K562 (cell line): ENCODE results near the gene FCHO1. TPM values are rescaled to one million over a fixed set of nuclear protein-coding genes. Genes with fewer than 3 reads are reported as not detected.

ENCODE experiments used
- HDAC1 ChIP-seq, 2 experiments: fragments of 450-650 bp; IDR thresholded peaks; 2 replicates each; pipeline ENCODE4 v1.6.1; 2016 to 2017; ENCODE audit warnings: inconsistent platforms in 1 of 2, mild to moderate bottlenecking in 1 of 2, moderate library complexity in 1 of 2
- HDGF ChIP-seq: fragments of 450-650 bp; IDR thresholded peaks from 2 replicates; pipeline ENCODE4 v1.6.1; 2016
- POLR2G ChIP-seq: fragments of 200-400 bp; formaldehyde crosslinking; IDR thresholded peaks from 2 replicates; pipeline ENCODE4 v1.6.1; 2017; ENCODE audit warnings: low read depth, mild to moderate bottlenecking, antibody characterized with exemption, low read length, moderate library complexity
- POLR3A ChIP-seq: IDR thresholded peaks from 2 replicates; pipeline ENCODE4 v1.6.1; 2011; ENCODE audit warnings: borderline replicate concordance, mild to moderate bottlenecking, moderate library complexity; ENCODE audit not compliant: insufficient read length, insufficient read depth; ENCODE audit errors: extremely low read depth
- RERE ChIP-seq: sonication (generic); formaldehyde crosslinking; IDR thresholded peaks from 2 replicates; pipeline ENCODE4 v1.8.0; 2023; ENCODE audit warnings: missing genetic modification reagents, mild to moderate bottlenecking, borderline replicate concordance
- ZNF133 ChIP-seq: fragments of 250-450 bp; sonication (Bioruptor Pico); IDR thresholded peaks from 2 replicates; pipeline ENCODE4 v1.4.0; 2020; ENCODE audit warnings: mild to moderate bottlenecking
- ZNF311 ChIP-seq: fragments of 250-450 bp; sonication (Bioruptor Pico); IDR thresholded peaks from 2 replicates; pipeline ENCODE4 v1.4.0; 2020; ENCODE audit warnings: mild to moderate bottlenecking, moderate library complexity
- ZNF561 ChIP-seq: fragments of 450-650 bp; formaldehyde crosslinking; conservative IDR thresholded peaks from 2 replicates; pipeline ENCODE4 v1.4.0; 2020; ENCODE audit warnings: mild to moderate bottlenecking, moderate library complexity
- ZNF75A ChIP-seq: fragments of 450-650 bp; formaldehyde crosslinking; IDR thresholded peaks from 2 replicates; pipeline ENCODE4 v1.4.0; 2020; ENCODE audit warnings: mild to moderate bottlenecking
- polyA plus RNA-seq, 8 experiments: library from polyadenylated mRNA; depleted of rRNA in 4 of 8; stranded (reverse) in 5 of 8; unstranded in 3 of 8; fragments of >200 nt; fragmentation: Nextera tagmentation in 2 of 8; fragmentation: Illumina TruSeq in 1 of 8; extraction: Ambion mirVana in 2 of 8; extraction: Trizol in 1 of 8; gene quantifications; 2 replicates each; pipeline versions ENCODE4 v1.2.1 to v1.2.3, GENCODE V29; 2011 to 2014; ENCODE audit warnings: inconsistent platforms in 1 of 8, missing spikeins in 1 of 8
- total RNA-seq, 7 experiments: library from RNA; depleted of rRNA in 6 of 7; stranded (reverse); fragments of >200 nt in 6 of 7; fragmentation: Illumina TruSeq in 2 of 7; extraction: Trizol in 2 of 7; gene quantifications; 2 replicates each; pipeline versions ENCODE4 v1.2.1 to v1.2.3, GENCODE V29; 2011 to 2021; ENCODE audit warnings: low replicate concordance in 1 of 7
- TF ChIP-seq, protein P1 (sequence below), 2 experiments: fragments of 450-650 bp; IDR thresholded peaks; 2 replicates each; pipeline ENCODE4 v1.6.1; 2016; ENCODE audit warnings: mild to moderate bottlenecking in 2 of 2, borderline replicate concordance in 1 of 2, low read depth in 1 of 2, moderate library complexity in 1 of 2

Gene FCHO1
- total and polyA plus RNA-seq, 9 of the 15 experiments (the other 6 are each of a cell fraction or from before 2014, with no cell fraction given), result 0.21 to 58.9 (median 18.3) TPM

DNA sequence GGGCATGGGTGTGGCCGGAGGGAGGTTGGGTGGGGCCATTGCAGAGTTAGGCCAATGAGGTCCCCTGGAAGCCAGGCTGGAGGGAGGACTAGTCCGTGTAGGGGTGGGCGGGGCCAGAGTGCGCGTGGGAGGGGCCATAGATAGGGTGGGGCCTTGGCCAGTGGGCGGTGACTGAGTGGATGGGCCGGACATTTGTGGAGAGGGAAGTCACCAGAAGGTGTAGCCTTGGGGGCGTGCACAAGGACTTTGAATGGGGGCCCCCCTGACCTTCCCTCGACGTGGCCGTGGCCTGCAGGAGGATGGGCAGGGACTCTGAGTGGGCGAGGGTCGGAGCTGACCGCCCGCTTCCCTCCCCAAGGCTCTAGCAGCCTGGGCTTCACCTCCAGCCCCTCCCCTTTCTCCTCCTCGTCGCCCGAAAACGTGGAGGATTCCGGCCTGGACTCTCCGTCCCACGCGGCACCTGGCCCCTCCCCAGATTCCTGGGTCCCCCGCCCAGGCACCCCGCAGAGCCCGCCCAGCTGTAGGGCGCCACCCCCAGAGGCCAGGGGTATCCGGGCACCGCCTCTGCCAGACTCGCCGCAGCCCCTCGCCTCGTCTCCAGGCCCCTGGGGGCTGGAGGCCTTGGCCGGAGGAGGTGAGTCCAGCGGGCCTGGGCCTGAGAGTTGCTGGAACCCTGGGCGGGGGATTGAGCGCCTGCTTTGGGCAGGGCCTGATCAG lies 27.1 kb downstream of the FCHO1 start (continued):
- TF ChIP-seq, protein P1, sequence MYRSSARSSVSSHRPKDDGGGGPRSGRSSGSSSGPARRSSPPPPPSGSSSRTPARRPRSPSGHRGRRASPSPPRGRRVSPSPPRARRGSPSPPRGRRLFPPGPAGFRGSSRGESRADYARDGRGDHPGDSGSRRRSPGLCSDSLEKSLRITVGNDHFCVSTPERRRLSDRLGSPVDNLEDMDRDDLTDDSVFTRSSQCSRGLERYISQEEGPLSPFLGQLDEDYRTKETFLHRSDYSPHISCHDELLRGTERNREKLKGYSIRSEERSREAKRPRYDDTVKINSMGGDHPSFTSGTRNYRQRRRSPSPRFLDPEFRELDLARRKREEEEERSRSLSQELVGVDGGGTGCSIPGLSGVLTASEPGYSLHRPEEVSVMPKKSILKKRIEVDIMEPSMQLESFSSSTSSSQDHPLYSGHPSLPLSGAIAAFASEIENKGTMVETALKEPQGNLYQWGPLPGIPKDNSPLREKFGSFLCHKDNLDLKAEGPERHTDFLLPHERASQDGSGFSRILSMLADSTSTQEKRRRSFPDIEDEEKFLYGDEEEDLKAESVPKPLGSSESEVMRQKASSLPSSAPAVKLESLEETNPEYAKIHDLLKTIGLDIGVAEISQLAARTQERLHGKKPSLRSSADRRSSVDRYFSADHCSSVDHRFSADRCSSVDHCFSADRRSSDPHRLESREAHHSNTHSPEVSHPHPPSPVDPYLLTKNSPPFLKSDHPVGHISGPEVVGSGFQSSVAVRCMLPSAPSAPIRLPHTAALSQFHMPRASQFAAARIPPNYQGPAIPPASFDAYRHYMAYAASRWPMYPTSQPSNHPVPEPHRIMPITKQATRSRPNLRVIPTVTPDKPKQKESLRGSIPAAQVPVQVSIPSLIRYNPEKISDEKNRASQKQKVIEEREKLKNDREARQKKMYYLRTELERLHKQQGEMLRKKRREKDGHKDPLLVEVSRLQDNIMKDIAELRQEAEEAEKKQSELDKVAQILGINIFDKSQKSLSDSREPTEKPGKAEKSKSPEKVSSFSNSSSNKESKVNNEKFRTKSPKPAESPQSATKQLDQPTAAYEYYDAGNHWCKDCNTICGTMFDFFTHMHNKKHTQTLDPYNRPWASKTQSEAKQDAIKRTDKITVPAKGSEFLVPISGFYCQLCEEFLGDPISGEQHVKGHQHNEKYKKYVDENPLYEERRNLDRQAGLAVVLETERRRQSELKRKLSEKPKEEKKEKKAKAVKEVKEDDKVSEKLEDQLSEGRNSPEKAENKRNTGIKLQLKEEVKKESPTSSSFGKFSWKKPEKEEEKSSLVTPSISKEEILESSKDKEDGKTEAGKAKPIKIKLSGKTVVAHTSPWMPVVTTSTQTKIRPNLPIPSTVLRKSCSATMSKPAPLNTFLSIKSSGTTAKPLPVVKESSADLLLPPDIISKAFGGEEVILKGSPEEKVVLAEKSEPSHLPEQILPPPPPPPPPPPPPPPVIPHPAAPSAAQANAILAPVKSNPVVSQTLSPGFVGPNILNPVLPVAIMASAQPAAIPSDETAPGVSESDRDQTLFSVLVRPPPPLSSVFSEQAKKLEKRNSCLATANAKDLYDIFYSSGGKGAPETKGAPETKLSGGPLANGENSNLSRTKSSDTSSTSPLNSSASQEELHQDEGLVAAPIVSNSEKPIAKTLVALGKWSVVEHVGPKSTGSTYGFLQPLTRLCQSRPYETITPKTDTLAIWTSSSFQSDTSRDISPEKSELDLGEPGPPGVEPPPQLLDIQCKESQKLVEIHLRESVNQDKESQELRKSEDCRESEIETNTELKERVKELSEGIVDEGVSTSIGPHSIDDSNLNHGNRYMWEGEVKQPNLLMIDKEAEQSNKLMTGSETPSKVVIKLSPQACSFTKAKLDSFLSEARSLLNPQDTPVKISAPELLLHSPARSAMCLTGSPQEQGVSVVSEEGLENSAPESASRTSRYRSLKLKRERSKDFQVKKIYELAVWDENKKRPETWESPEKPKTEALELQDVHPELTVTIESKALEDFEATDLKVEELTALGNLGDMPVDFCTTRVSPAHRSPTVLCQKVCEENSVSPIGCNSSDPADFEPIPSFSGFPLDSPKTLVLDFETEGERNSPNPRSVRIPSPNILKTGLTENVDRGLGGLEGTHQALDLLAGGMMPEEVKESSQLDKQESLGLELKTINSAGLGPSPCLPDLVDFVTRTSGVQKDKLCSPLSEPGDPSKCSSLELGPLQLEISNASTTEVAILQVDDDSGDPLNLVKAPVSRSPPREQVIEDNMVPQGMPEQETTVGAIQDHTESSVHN (IDR thresholded peaks at IDR 0.05; ENCODE audit: borderline replicate concordance in 1 of 2, low read depth in 1 of 2), result no peak
- TF ChIP-seq HDAC1 (IDR thresholded peaks at IDR 0.05) (no peak), POLR2G (peak; percentile 84), ZNF561 (CRISPR knock-in tag) (no peak), ZNF133 (CRISPR knock-in tag) (no peak), ZNF75A (no peak), HDGF (no peak), ZNF311 (no peak), RERE (no peak), POLR3A (no peak)
